ENCODE measurements around the gene RTEL1.
A peak's percentile ranks its signal among the peaks of the same experiment; 100 is the strongest.
"Not testable (repeated sequence)": the region's sequence is repeated elsewhere in the genome, so short reads cannot be mapped to it uniquely, and the experiment has no call there.

RTEL1 gene

GRCh38 chr20:63627129-63627750 is 30.9 kb upstream of the RTEL1 start:
- DNase-seq (ENCODE audit: low read depth in 1 of 2, low spot score in 1 of 2), result peak; percentile 91

- DNase-seq (ENCODE audit: low read depth in 1 of 2, low spot score in 1 of 2), result no peak
Observed at GRCh38 chr20:63627751-63628245, 30.3 kb upstream of the RTEL1 start.

- DNase-seq (ENCODE audit: low read depth in 1 of 2, low spot score in 1 of 2), result peak in 1 of 2 donors; percentile 40
Observed at GRCh38 chr20:63628246-63628975, 29.7 kb upstream of the RTEL1 start.

GRCh38 chr20:63630956-63631355 is 27.2 kb upstream of the RTEL1 start:
- DNase-seq (ENCODE audit: low read depth in 1 of 2, low spot score in 1 of 2), result not testable (repeated sequence)

GRCh38 chr20:63631426-63631825 is 26.7 kb upstream of the RTEL1 start:
- DNase-seq (ENCODE audit: low read depth in 1 of 2, low spot score in 1 of 2), result not testable (repeated sequence)

GRCh38 chr20:63633732-63634131 is 24.4 kb upstream of the RTEL1 start:
- DNase-seq (ENCODE audit: low read depth in 1 of 2, low spot score in 1 of 2), result no peak

- peak in 1 of 2 donors; percentile 57 for DNase-seq (ENCODE audit: low read depth in 1 of 2, low spot score in 1 of 2)
Observed at GRCh38 chr20:63635431-63636141, 22.5 kb upstream of the RTEL1 start.

- no peak for DNase-seq (ENCODE audit: low read depth in 1 of 2, low spot score in 1 of 2)
Observed at GRCh38 chr20:63636752-63637628, 21.1 kb upstream of the RTEL1 start.

GRCh38 chr20:63639093-63639975 is 18.8 kb upstream of the RTEL1 start:
- peak in 1 of 2 donors; percentile 64 for DNase-seq (ENCODE audit: low read depth in 1 of 2, low spot score in 1 of 2)

- DNase-seq (ENCODE audit: low read depth in 1 of 2, low spot score in 1 of 2), result no peak
Observed at GRCh38 chr20:63640086-63640485, 18.0 kb upstream of the RTEL1 start.

GRCh38 chr20:63640686-63641085 is 17.4 kb upstream of the RTEL1 start:
- DNase-seq (ENCODE audit: low read depth in 1 of 2, low spot score in 1 of 2), result not testable (repeated sequence)

- DNase-seq (ENCODE audit: low read depth in 1 of 2, low spot score in 1 of 2), result no peak
Observed at GRCh38 chr20:63641146-63641791, 16.8 kb upstream of the RTEL1 start.

- DNase-seq (ENCODE audit: low read depth in 1 of 2, low spot score in 1 of 2), result peak; percentile 97 to 99
Observed at GRCh38 chr20:63641792-63642523, 16.2 kb upstream of the RTEL1 start.

GRCh38 chr20:63642527-63643247 is 15.4 kb upstream of the RTEL1 start:
- DNase-seq (ENCODE audit: low read depth in 1 of 2, low spot score in 1 of 2), result no peak

- no peak for DNase-seq (ENCODE audit: low read depth in 1 of 2, low spot score in 1 of 2)
Observed at GRCh38 chr20:63643499-63643898, 14.6 kb upstream of the RTEL1 start.

GRCh38 chr20:63643946-63644345 is 14.2 kb upstream of the RTEL1 start:
- DNase-seq (ENCODE audit: low read depth in 1 of 2, low spot score in 1 of 2), result no peak

GRCh38 chr20:63645218-63645617 is 12.9 kb upstream of the RTEL1 start:
- DNase-seq (ENCODE audit: low read depth in 1 of 2, low spot score in 1 of 2), result no peak

GRCh38 chr20:63648190-63648589 is 9.9 kb upstream of the RTEL1 start:
- DNase-seq (ENCODE audit: low read depth in 1 of 2, low spot score in 1 of 2), result no peak

Measured in activated T-helper 1 cell treated with anti-CD3 and anti-CD28 coated beads, Interleukin-2, amount 50 U/mL, for 16 hours (primary cell).